COLO668 (cell line): ENCODE results near the gene PCSK2.

ENCODE experiments used
- DNase-seq: peaks from one replicate; lab custom pipeline; 2025; ENCODE audit not compliant: unreplicated experiment; lab: John Stamatoyannopoulos, UW

PCSK2 gene

DNA sequence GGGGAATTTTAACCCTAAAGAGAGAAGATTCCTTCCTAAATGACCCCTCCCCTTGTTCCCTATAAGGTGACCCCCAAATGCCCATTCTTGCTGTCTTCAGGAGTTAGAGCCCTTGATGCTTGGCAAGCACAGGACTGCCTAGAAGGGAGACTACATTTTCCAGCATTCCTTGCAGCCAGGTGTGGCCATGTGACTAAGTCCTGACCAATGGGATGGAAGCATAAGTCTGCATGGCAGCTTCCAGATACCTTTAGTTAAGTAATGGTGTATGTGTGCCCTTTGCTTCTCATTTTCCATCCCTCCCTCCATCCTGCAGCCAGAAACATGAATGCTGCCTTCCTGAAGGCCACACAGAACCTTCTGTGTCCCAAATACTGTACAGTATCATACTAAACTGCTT, 298.8 kb downstream of the PCSK2 start:
- peak; percentile 20 for DNase-seq

DNA sequence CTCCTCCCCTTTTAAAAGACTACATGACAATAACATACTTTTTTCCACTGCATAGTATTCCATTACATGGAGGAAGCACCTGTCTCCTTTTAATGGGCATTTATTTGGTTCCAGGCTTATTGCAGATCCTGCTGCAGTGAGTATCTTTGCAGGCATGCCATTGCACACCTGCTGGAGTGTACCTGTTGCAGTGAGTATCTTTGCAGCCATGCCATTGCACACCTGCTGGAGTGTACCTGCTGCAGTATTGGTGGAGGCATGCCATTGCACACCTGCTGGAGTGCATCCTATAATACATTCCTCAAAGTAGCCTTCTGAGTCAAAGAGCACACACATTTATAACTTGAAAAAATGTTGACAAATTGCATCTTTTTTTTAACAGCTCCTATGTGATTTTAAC, 302.7 kb downstream of the PCSK2 start:
- DNase-seq: no peak

DNA sequence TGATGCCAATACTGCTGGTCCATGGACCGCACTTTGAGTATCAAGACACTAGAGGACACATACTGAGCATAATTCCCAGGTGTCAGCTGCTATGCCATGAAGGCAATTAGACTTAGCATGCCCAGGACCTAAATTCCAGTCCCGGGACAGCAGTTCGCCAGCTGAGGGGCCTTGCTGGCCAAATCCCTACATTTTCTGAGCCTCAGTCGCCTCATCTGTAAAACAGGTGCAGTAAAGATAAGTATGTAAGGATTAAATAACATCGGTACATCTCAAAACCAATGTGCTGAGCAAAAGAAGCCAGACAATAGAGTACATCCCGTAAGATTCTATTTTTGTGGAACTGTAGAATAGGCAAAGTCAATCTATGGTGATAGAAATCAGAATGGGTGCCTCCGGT, 303.3 kb downstream of the PCSK2 start:
- no peak for DNase-seq

DNA sequence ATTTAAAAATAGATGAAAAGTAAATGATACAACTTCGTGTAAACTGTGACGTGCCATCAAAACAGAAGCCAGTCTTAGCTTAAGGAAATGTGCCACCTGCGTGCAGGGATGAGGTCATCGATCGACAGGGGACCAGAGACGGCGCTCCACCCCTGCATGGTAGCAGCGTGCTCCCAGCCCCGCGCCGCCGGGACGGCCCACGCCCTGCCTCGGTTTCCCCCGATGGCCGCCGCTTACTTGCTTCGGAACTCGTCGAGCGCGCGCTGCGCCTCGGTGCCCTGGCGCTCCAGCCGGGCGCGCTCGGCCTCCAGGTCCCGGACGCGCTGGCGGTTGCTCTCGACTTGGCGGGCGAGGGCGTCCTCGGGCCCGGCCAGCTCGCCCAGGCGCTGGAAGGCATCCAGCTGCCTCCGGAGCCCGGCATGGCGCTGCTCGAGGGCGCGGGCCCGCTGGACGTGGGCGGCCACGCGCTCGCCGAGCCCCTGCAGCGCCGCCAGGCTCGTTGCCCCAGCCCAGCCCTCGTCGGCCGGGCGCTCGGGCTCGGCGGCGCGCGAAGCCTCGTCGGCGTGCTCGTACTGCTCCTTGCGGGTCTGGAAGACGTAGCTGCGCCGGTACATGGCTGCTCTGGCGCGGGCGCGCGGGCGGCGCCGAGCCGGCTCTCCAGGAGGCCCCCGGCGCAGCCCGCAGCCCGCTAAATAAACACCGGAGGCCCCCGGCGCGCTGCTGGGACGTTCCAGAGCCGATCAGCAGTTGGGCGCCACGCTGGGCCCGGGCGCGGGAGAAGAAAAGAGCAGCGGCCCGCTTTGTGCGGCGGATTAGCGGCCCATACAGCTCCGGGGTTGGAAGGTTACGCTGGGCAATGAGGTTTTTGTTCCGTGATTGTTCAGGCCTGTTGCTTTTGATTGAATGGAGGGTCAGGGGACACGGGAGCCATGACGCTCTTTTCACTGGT, 304.1 kb downstream of the PCSK2 start, which contains the start of gene BFSP1:
TSS of gene BFSP1 (minus strand) at position 664 of the 949 bp plus-strand sequence. CDS start at position 614, 50 bp downstream.
- peak; percentile 90 for DNase-seq

DNA sequence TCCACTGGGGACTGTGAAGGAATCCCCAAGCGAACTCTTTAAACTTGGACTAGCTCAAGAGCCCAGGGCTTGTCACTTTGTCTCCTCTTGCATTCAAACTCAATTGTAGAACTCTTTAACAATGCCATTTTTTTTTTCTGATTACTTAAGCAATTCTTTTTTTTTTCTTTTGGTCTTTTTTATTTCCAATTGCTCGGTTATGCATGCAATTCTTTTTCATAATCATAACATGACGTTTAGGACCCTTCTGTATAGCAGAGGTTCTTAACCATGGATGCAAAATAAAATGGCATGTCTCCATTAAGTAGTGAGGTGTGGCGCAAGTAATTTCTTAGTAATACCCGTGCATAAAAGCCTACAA, 304.8 kb downstream of the PCSK2 start:
- no peak for DNase-seq

DNA sequence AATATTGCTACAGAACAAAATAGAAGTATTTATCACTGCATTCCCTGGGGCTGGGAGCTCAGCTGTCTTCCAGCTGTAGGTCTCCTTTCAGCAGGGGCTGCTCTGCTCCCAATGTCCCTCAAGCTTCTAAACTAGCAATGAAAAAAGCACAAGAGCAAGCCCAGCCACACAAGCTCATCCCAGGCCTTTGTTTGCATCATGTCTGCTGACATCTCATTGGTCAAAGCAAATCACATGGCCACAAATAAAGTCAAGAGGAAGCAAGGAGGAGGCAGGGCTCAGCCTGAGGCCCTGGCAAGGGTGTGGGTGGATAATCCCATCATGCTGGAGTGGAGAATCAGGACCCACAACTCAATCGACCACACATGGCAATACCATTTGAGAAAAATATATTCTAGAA, 306.6 kb downstream of the PCSK2 start:
- DNase-seq: peak; percentile 17

DNA sequence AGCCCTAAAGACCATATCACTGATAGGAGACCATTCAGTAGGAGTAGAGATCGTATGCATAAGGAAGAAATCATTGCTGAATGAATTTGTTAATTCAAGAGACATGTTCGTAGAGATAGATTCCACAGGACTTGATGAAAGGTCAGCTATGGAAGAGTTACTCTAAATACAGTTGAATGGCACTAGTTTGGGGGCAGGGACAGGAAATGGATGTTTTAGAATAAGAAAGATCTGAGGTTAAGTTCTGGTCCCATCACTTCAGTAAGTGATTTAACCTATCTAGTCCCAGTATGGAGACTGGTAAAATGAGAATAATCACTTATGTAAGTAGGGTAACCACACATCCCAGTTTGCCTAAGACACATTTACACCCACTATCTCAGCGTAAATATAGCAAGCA, 307.2 kb downstream of the PCSK2 start:
- DNase-seq: no peak
